Thoracic aorta endothelial cell (primary cell): ENCODE measurements around the gene DDX59. TPM values are rescaled to one million over a fixed set of nuclear protein-coding genes. Genes with fewer than 3 reads are reported as not detected.

ENCODE experiments used
- total RNA-seq: library from RNA; depleted of rRNA; stranded (reverse); fragments of >200 nt; gene quantifications from 2 replicates; pipeline ENCODE4 v1.2.3, GENCODE V29; 2012

DDX59 gene
- 12.6 and 13.9 TPM in 2 replicates for total RNA-seq

DNA sequence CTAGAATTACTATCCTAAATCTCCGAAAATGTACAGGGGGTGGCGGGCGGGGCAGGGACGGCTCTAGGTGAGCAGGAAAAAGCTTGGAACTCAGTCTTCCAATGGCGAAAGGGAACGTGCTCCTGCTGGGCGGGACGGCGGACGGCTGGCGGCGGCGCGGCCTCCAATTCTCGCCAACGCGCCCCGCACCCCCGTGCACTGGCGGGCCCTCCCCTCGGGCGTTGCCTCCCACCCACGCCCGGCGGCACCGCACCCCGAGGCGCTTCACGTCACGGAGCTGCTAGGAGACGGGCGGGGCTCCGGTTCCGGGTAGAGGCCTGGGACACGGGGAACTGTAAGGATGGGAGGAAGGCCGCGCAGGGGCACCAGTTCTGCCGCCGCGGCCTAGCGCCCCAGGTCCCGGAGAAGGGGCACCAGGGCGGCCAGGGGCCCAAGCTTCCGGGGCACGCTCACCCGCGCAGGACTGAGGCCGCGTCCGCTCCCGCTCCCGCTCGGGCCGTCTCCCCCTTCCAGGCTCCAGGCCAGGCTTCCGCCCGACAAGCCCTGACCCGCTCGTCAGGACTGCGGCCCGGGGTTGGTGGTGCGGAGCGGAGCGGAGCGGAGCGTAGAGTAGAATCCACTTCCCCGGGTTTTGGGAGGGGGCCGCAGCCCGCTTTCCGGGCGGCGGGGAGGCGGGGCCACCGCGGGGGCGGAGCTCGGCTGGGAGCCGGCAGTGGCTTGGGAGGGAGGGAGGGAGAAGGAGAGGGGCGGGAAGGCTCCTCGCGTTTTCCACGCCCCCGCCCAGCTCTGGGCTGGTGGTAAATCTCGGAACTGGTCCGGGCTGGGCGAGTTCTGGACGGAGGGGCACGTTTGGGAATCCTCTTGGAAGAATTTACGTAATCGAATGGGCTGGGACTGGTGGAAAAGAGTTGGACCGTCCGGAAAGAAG, at the start of gene DDX59:
Gene DDX59 (minus strand): TSS at position 594 of the 928 bp plus-strand sequence. CDS start 3,167 bp downstream, outside the sequence.

DNA sequence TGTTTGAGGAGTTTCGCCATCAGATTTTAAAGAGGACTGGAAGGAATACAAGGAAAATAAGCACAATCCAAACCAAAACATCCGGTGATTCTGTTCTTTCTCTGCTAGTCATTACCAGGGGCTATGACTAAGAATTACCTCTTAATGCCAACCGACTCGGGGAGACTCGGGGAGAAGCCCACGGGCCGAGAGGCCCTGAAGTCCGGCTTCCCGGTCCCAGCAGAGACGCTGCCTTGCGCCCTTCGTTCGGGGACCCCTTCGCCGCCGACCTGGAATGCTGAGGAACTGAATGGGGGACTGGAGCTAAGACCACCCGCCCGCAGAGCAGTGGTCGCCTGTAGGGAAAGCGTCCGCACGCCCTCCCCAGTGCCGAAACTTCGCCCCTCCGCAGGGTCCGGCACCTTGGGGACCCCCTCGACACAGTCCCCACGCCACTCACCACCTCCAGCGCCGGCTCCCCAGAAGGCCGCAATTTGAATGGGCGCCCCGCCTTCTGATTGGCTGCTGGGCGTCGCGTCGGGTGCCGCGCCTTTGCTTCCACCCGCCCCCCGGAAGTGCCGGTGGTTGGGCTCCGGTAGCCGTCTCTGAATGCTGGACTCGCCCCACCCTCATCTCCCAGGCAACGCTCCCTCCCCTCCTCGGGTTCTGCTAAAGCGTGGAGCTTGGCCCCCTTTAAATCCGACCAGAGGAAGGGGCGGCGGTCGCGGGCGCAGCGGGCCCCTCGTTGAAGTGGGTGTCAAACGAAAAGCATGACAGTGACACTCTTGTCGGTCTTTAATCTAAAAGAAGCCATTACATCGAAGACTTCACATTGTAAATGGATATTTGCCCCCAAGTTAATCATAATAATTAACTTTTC, 49.2 kb downstream of the DDX59 start, which contains the start of gene KIF14:
Gene KIF14 (minus strand): TSS at position 479 of the 859 bp plus-strand sequence. CDS start 2,028 bp downstream, outside the sequence.

Other genes with a start within 250 kb of the DDX59 start
- 22.5 and 30.3 TPM in 2 replicates for gene KIF14, start 49.2 kb downstream of the DDX59 start, total RNA-seq
- 69.9 and 73.9 TPM in 2 replicates for gene CAMSAP2, start 69.0 kb upstream of the DDX59 start, total RNA-seq
- not detected in 2 replicates for gene GPR25, start 203.1 kb upstream of the DDX59 start, total RNA-seq
- under 0.01 TPM in 1 of 2 replicates, not detected in the other for gene INAVA, start 225.0 kb upstream of the DDX59 start, total RNA-seq